PFSK-1 (cell line): ENCODE results near the gene SEC62.

Source experiments
- FOXP2 ChIP-seq: optimal IDR thresholded peaks from 2 replicates; pipeline ENCODE3; 2011; ENCODE audit warnings: borderline replicate concordance, control low read depth, inconsistent platforms; ENCODE audit not compliant: insufficient read depth; ENCODE audit errors: extremely low read length, extremely low read depth
- POLR2AphosphoS5 ChIP-seq: IDR thresholded peaks from 2 replicates; pipeline ENCODE4 v1.6.1; 2012; ENCODE audit warnings: low read depth, mild to moderate bottlenecking, control low read depth, low read length, moderate library complexity
- SIN3A ChIP-seq: IDR thresholded peaks from 2 replicates; pipeline ENCODE4 v1.6.1; 2012; ENCODE audit warnings: mild to moderate bottlenecking, low read length, moderate library complexity, borderline replicate concordance; ENCODE audit not compliant: insufficient read depth
- TAF1 ChIP-seq: IDR thresholded peaks from 2 replicates; pipeline ENCODE4 v1.6.1; 2012; ENCODE audit warnings: low read length, control low read depth, borderline replicate concordance; ENCODE audit not compliant: insufficient read depth
- TF ChIP-seq, protein P1 (sequence below), 2 experiments: IDR thresholded peaks; 2 replicates each; pipeline versions ENCODE4 v1.6.1 to v1.8.0; 2011 to 2012; ENCODE audit warnings: low read depth in 2 of 2, low read length in 2 of 2, control low read depth in 1 of 2, inconsistent platforms in 1 of 2, mild to moderate bottlenecking in 1 of 2, moderate library complexity in 1 of 2; ENCODE audit not compliant: insufficient read depth in 1 of 2

SEC62 gene

DNA sequence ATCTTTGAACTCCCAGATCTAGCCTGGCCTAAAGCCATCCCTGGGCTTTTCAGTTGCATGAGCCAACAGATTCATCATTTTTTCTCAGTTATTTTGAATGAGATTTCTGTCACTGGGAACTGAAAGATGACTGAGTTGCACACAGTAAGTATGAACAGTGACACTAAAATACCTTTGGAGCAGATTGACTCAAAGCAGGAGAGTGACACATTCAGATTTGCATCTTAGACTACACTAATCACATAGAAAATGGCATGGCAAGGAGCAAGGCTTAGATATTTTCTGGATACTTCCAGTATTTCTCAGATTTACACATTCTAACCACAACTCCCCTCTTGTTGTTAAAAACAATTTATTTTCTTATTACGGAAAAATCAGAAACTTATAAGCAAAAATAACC is 32.8 kb downstream of the SEC62 start:
- no peak for TF ChIP-seq TAF1
- TF ChIP-seq FOXP2: no peak
- TF ChIP-seq SIN3A: no peak
- TF ChIP-seq, protein P1, sequence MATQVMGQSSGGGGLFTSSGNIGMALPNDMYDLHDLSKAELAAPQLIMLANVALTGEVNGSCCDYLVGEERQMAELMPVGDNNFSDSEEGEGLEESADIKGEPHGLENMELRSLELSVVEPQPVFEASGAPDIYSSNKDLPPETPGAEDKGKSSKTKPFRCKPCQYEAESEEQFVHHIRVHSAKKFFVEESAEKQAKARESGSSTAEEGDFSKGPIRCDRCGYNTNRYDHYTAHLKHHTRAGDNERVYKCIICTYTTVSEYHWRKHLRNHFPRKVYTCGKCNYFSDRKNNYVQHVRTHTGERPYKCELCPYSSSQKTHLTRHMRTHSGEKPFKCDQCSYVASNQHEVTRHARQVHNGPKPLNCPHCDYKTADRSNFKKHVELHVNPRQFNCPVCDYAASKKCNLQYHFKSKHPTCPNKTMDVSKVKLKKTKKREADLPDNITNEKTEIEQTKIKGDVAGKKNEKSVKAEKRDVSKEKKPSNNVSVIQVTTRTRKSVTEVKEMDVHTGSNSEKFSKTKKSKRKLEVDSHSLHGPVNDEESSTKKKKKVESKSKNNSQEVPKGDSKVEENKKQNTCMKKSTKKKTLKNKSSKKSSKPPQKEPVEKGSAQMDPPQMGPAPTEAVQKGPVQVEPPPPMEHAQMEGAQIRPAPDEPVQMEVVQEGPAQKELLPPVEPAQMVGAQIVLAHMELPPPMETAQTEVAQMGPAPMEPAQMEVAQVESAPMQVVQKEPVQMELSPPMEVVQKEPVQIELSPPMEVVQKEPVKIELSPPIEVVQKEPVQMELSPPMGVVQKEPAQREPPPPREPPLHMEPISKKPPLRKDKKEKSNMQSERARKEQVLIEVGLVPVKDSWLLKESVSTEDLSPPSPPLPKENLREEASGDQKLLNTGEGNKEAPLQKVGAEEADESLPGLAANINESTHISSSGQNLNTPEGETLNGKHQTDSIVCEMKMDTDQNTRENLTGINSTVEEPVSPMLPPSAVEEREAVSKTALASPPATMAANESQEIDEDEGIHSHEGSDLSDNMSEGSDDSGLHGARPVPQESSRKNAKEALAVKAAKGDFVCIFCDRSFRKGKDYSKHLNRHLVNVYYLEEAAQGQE (IDR thresholded peaks at IDR 0.05; ENCODE audit: insufficient read depth in 1 of 2, low read depth in 2 of 2, low read length in 2 of 2): no peak
- TF ChIP-seq POLR2AphosphoS5: no peak

DNA sequence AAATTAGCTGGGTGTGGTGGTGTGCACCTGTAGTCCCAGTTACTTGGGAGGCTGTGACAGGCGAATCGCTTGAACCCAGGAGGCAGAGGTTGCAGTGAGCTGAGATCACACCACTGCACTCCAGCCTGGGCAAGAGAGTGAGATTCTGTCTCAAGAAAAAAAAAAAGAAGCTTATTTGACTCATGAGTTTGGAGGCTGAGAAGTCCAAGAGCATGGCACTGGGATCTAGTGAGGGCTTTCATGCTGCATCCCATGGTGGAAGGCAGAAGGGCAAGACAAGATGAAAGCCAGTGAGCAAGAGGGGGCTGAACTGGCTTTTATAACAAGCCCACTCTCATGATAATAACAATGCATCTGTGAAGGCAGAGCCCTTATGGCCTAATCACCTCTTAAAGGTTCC is 33.4 kb downstream of the SEC62 start:
- TF ChIP-seq POLR2AphosphoS5 (no peak), FOXP2 (no peak), TAF1 (no peak), SIN3A (no peak)
- TF ChIP-seq, protein P1 (IDR thresholded peaks at IDR 0.05; ENCODE audit: insufficient read depth in 1 of 2, low read depth in 2 of 2, low read length in 2 of 2): no peak

DNA sequence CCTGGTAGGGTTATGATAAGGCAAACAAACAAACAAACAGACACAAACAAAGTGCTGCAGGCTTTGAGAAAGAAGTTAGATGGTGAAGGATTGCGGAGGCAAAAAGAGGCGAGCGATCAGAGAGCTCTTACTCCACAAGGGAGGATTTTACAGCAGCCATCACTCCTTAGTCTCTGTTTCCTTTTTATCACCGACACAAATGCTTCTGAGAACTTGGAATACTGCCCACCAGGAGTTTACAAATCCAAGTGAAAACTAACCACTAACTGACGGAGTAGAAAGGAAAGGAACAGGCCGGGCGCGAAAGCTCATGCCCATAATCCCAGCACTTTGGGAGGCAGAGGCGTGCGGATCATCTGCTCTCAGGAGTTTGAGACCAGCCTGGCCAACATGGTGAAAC is 35.6 kb downstream of the SEC62 start:
- TF ChIP-seq TAF1 (no peak), POLR2AphosphoS5 (no peak), FOXP2 (no peak), SIN3A (no peak)
- TF ChIP-seq, protein P1 (IDR thresholded peaks at IDR 0.05; ENCODE audit: insufficient read depth in 1 of 2, low read depth in 2 of 2, low read length in 2 of 2): no peak

DNA sequence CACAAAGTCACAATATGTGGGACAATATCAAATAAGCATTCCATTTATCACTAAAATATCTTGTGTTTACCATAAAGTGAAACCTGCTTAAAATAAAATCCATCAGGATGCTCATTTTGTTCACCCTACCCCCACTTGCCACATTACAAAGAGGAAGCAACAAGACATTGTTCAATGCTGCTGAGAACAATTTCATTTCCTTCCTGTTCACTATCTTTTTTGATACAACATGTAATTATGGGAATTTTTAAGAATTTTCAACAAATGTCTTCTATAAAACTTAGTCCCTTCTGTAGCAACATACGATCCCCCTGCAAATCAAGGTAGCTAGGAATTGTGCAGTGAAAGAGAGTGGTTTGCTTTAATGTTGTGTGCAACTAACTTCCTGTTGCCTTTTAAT is 36.3 kb downstream of the SEC62 start:
- no peak for TF ChIP-seq POLR2AphosphoS5
- no peak for TF ChIP-seq FOXP2
- no peak for TF ChIP-seq SIN3A
- TF ChIP-seq, protein P1 (IDR thresholded peaks at IDR 0.05; ENCODE audit: insufficient read depth in 1 of 2, low read depth in 2 of 2, low read length in 2 of 2): no peak
- no peak for TF ChIP-seq TAF1

DNA sequence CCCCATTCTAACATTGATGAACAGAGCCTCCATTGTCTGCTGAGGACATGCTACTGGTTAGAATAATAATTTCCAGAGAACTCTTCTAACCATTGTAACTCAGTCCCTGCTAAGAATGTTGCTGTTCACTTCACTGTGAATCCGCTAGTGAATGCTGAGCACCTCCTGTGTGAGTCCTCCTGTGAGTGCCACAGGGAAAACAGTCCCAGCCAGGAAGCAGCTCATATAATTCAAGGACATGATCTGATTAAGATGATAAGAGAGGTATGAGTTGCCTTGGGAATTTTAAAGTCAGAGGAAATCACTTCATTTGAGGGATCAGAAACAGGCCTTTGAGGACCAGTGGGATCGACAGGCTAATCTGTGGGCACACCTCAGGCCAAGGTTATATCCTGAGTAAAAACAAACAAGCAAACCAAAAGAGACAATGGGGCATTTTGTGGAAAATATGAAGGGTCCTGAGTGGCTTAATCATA is 37.3 kb downstream of the SEC62 start:
- TF ChIP-seq POLR2AphosphoS5 (no peak), TAF1 (no peak), SIN3A (no peak), FOXP2 (no peak)
- TF ChIP-seq, protein P1 (IDR thresholded peaks at IDR 0.05; ENCODE audit: insufficient read depth in 1 of 2, low read depth in 2 of 2, low read length in 2 of 2): no peak
